Activated B cell treated with CpG ODN at 0.5 μM for 24 hours (primary cell): Measurements from ENCODE around the gene TFEB. TPM values are rescaled to one million over a fixed set of nuclear protein-coding genes. Genes with fewer than 3 reads are reported as not detected.

Source experiments
- ATAC-seq: fragments of 200-7000 bp; cut with Tn5 transposase; one replicate; pipeline ENCODE4 v1.10.0; 2021; ENCODE audit warnings: low read depth, mild to moderate bottlenecking, moderate library complexity
- CTCF ChIA-PET: fragments of 350-600 bp; sonication (Branson Sonifier 250); formaldehyde crosslinking; loops from one replicate; lab custom pipeline; 2021; ENCODE audit warnings: antibody characterized with exemption; lab: Charles Lee
- POLR2A ChIA-PET: fragments of 350-600 bp; sonication (Branson Sonifier 250); formaldehyde crosslinking; loops from one replicate; lab custom pipeline; 2021; ENCODE audit warnings: antibody characterized with exemption; lab: Charles Lee
- DNase-seq: peaks from one replicate; pipeline ENCODE4 v3.0.0; 2022
- H3K27ac Mint-ChIP-seq: one replicate; pipeline ENCODE4 v1.8.0; 2020; ENCODE audit warnings: mixed read lengths
- H3K27me3 Mint-ChIP-seq: one replicate; pipeline ENCODE4 v1.8.0; 2021; ENCODE audit warnings: mixed read lengths
- H3K36me3 Mint-ChIP-seq: one replicate; pipeline ENCODE4 v1.8.0; 2021; ENCODE audit warnings: low read depth, mixed read lengths
- H3K4me1 Mint-ChIP-seq: one replicate; pipeline ENCODE4 v1.8.0; 2021; ENCODE audit warnings: mixed read lengths
- H3K4me3 Mint-ChIP-seq: one replicate; pipeline ENCODE4 v1.8.0; 2020; ENCODE audit warnings: mild to moderate bottlenecking, mixed read lengths
- H3K9me3 Mint-ChIP-seq: one replicate; pipeline ENCODE4 v1.8.0; 2020; ENCODE audit warnings: mixed read lengths
- CTCF ChIP-seq: fragments of 200-600 bp; IDR thresholded peaks from one replicate; pipeline ENCODE4 v1.8.0; 2022; ENCODE audit warnings: antibody characterized with exemption, mild to moderate bottlenecking
- intact Hi-C: fragments of 100-400 bp; cut with micrococcal nuclease; formaldehyde crosslinking; loops from one replicate; pipeline ENCODE4 v1.15.1; 2024
- total RNA-seq: library from RNA; stranded (reverse); gene quantifications from 2 replicates; pipeline ENCODE4 v1.2.3, GENCODE V29; 2022

TFEB gene
- total RNA-seq, 1 donor from 2014 or later: 203 TPM

GRCh38 chr6:41705996-41706835, 29.2 kb downstream of the TFEB start:
- DNase-seq (peak; percentile 83), ATAC-seq (peak; percentile 81)
- Mint-ChIP-seq H3K4me3 (peak overlapping the region; percentile 89), H3K27ac (peak overlapping the region; percentile 97), H3K27me3 (no peaks in the 10 kb centered on the region), H3K4me1 (peaks cover 99% of the 10 kb centered on the region), H3K36me3 (peaks cover 62% of the 10 kb centered on the region), H3K9me3 (no peaks in the 10 kb centered on the region)
- intact Hi-C loops: loop anchor here (1.0 to 10.0 kb wide), 7 partner anchors 11 to 509 kb away; partner anchors contain the start of genes MRPS10 and TFEB
- CTCF ChIA-PET: interaction anchor here (0.6 to 5.9 kb wide), 16 partner anchors 9 to 512 kb away, joined by 3 to 196 read pairs (median 6); partner anchors contain the start of genes MRPS10 and TFEB
- POLR2A ChIA-PET: interaction anchor here (0.5 to 29.1 kb wide), 25 partner anchors 10 to 1649 kb away, joined by 3 to 1669 read pairs (median 4); partner anchors contain the start of genes BYSL, MED20, TAF8 and TFEB
- peak; percentile 54 for TF ChIP-seq CTCF

DNA sequence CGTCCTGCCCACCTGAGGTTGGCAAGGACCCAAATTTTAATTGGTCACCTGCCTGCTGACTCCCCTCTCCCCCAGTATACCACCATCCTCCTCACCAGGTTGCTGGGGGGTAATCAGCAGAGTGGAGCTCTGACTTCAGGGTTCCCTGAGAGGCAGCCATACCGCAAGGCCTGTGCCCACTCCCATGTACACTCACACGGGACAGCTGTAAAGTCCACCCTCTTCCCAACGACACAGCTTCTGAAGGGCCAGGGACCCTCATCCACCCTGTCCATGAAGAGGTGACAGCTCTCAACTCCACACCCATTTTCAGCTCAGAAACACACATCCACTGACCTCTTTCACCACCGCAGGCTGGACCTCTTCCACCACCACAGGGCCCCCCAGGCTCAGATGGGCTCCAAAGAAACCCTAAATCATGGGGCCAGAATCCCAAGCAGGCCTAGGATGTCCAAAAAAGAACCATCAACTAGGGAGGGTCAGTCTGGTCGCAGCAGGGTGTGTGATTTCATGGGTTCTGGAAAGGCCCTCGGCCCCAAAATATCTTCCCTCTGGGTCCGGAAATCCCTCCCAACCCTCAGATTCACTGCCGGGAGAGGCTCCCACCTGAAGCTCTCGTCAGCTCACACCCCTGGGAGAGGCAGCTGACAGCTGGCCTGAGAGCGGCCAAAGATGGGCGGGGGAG, 30.0 kb downstream of the TFEB start:
- TF ChIP-seq CTCF: no peak
- Mint-ChIP-seq H3K27me3 (no peaks in the 10 kb centered on the region), H3K27ac (peak overlapping the region; percentile 97), H3K36me3 (peaks cover 60% of the 10 kb centered on the region), H3K4me3 (peak overlapping the region; percentile 89), H3K4me1 (peaks cover 99% of the 10 kb centered on the region), H3K9me3 (no peaks in the 10 kb centered on the region)
- intact Hi-C loops: loop anchor here (1.0 to 10.0 kb wide), 3 partner anchors 71 to 509 kb away; partner anchors contain the start of gene MRPS10
- ChIA-PET POLR2A (interaction anchor here (0.6 to 29.1 kb wide), 24 partner anchors 10 to 1469 kb away, joined by 3 to 1669 read pairs (median 4); partner anchors contain the start of genes BYSL, MED20, TAF8 and TFEB), CTCF (interaction anchor here (0.6 to 5.9 kb wide), 13 partner anchors 10 to 512 kb away, joined by 3 to 196 read pairs (median 6); partner anchors contain the start of genes MRPS10 and TFEB)
- DNase-seq: no peak
- no peak for ATAC-seq

GRCh38 chr6:41704656-41705310, 30.6 kb downstream of the TFEB start:
- no peak for ATAC-seq
- intact Hi-C loops: loop anchor here (1.0 to 10.0 kb wide), 3 partner anchors 72 to 510 kb away; partner anchors contain the start of gene MRPS10
- POLR2A ChIA-PET: interaction anchor here (1.0 to 29.1 kb wide), 13 partner anchors 9 to 633 kb away, joined by 3 to 1669 read pairs (median 4); partner anchors contain the start of genes BYSL, MED20, TAF8 and TFEB
- DNase-seq: no peak
- Mint-ChIP-seq H3K27me3 (no peaks in the 10 kb centered on the region), H3K27ac (peak overlapping the region; percentile 97), H3K4me3 (peak overlapping the region; percentile 89), H3K4me1 (peaks cover 97% of the 10 kb centered on the region), H3K9me3 (no peaks in the 10 kb centered on the region), H3K36me3 (peaks cover 58% of the 10 kb centered on the region)
- CTCF ChIA-PET: interaction anchor here (0.8 to 5.9 kb wide), 9 partner anchors 11 to 81 kb away, joined by 4 to 196 read pairs (median 32); partner anchors contain the start of gene TFEB
- no peak for TF ChIP-seq CTCF

GRCh38 chr6:41704028-41704427, 31.4 kb downstream of the TFEB start:
- TF ChIP-seq CTCF: no peak
- H3K36me3 Mint-ChIP-seq: peaks cover 60% of the 10 kb centered on the region
- ATAC-seq: no peak
- no peaks in the 10 kb centered on the region for H3K27me3 Mint-ChIP-seq
- POLR2A ChIA-PET: interaction anchor here (0.8 to 29.1 kb wide), 5 partner anchors 16 to 246 kb away, joined by 3 to 1669 read pairs (median 4); partner anchors contain the start of gene TFEB
- peaks cover 99% of the 10 kb centered on the region for H3K4me1 Mint-ChIP-seq
- peak overlapping the region; percentile 89 for H3K4me3 Mint-ChIP-seq
- intact Hi-C loops: loop anchor here (10.0 kb wide), 2 partner anchors 341 to 511 kb away; partner anchors contain the start of gene MRPS10
- CTCF ChIA-PET: interaction anchor here (2.5 to 5.9 kb wide), 5 partner anchors 10 to 30 kb away, joined by 10 to 196 read pairs (median 44); partner anchors contain the start of gene TFEB
- no peaks in the 10 kb centered on the region for H3K9me3 Mint-ChIP-seq
- H3K27ac Mint-ChIP-seq: peak overlapping the region; percentile 97
- DNase-seq: no peak
